H1 (cell line): Measurements from ENCODE around the gene DIP2C. TPM values are rescaled to one million over a fixed set of nuclear protein-coding genes. Genes with fewer than 3 reads are reported as not detected.

Experiments
- CHD7 ChIP-seq: fragments of 300-600 bp; sonication (generic); IDR thresholded peaks from 2 replicates; pipeline ENCODE4 v1.7.1; 2012; ENCODE audit warnings: low read length, moderate library complexity, mild to moderate bottlenecking, inconsistent platforms; ENCODE audit not compliant: insufficient replicate concordance
- HDAC2 ChIP-seq, 2 experiments: fragments of 300-600 bp in 1 of 2; sonication (generic) in 1 of 2; IDR thresholded peaks; 2 replicates each; pipeline ENCODE4 v1.6.1; 2011 to 2012; ENCODE audit warnings: low read depth in 2 of 2, low read length in 2 of 2, mild to moderate bottlenecking in 2 of 2, moderate library complexity in 2 of 2, borderline replicate concordance in 1 of 2, inconsistent platforms in 1 of 2
- RAD21 ChIP-seq, 2 experiments: IDR thresholded peaks in 1 of 2; conservative IDR thresholded peaks in 1 of 2; 2 replicates each; pipeline ENCODE4 v1.6.1; 2011; ENCODE audit warnings: low read depth in 2 of 2, low read length in 2 of 2, improper control_type of control experiment in 1 of 2, inconsistent platforms in 1 of 2, mild to moderate bottlenecking in 1 of 2, moderate library complexity in 1 of 2
- RFX5 ChIP-seq: IDR thresholded peaks from 2 replicates; pipeline ENCODE4 v1.6.1; 2011; ENCODE audit warnings: low read depth, low read length, improper control_type of control experiment, borderline replicate concordance
- SIX5 ChIP-seq: IDR thresholded peaks from 2 replicates; pipeline ENCODE4 v1.6.1; 2011; ENCODE audit warnings: mild to moderate bottlenecking, low read depth, low read length
- TAF1 ChIP-seq: IDR thresholded peaks from 2 replicates; pipeline ENCODE4 v1.6.1; 2011; ENCODE audit warnings: mild to moderate bottlenecking, low read depth, low read length
- polyA plus RNA-seq, 7 experiments: library from polyadenylated mRNA; depleted of rRNA in 3 of 7; stranded (reverse) in 5 of 7; unstranded in 2 of 7; fragments of >200 nt in 5 of 7; fragments of 200-250 nt in 2 of 7; gene quantifications; 1 replicate in 5 of 7; 2 replicates in 1 of 7; 4 replicates in 1 of 7; pipeline versions ENCODE4 v1.2.1 to v1.2.3, GENCODE V29; 2011 to 2013; ENCODE audit warnings: missing spikeins in 2 of 7, mixed read lengths in 2 of 7
- total RNA-seq: library from RNA; stranded (reverse); fragmentation: NEBNext Ultra II Directional; extraction: Animal tissue kit (Norgen Biotek cat#: 25700); gene quantifications from 2 replicates; pipeline ENCODE4 v1.2.1, GENCODE V29; 2021

DIP2C gene
- total and polyA plus RNA-seq, 2 of the 8 experiments (the other 6 are each of a cell fraction or from before 2014, with no cell fraction given): 3.8 to 9.3 TPM

- TF ChIP-seq CHD7: no peak
- TF ChIP-seq RAD21 (IDR thresholded peaks at IDR 0.05 in 1 of 2, conservative IDR thresholded peaks at IDR 0.05 in 1 of 2; ENCODE audit: low read depth in 2 of 2, low read length in 2 of 2): no peak
- TF ChIP-seq HDAC2 (IDR thresholded peaks at IDR 0.05; ENCODE audit: borderline replicate concordance in 1 of 2, low read depth in 2 of 2, low read length in 2 of 2): no peak
- no peak for TF ChIP-seq RFX5
- TF ChIP-seq SIX5: no peak
- TF ChIP-seq TAF1: no peak
Observed at GRCh38 chr10:241451-241850, 448.0 kb downstream of the DIP2C start (continued).
